NK-92 (cell line): ENCODE measurements around the gene GLMN.

ENCODE experiments used
- DNase-seq: peaks from one replicate; lab custom pipeline; 2025; ENCODE audit not compliant: unreplicated experiment; lab: John Stamatoyannopoulos, UW

Gene GLMN

GRCh38 chr1:92298573-92299476 is at the start of gene GLMN, which contains the start of gene RPAP2:
Gene GLMN, minus strand, starts transcription at chr1:92298987. Its CDS starts 988 bp downstream, at chr1:92297999.
Gene RPAP2, plus strand, starts transcription at chr1:92299059. Its CDS starts 15 bp downstream, at chr1:92299074.
- no peak for DNase-seq

- DNase-seq: no peak
Observed at GRCh38 chr1:92346866-92347640, 48.3 kb upstream of the GLMN start.

- no peak for DNase-seq
Observed at GRCh38 chr1:92343061-92343460, 44.3 kb upstream of the GLMN start.

GRCh38 chr1:92342401-92342800 is 43.6 kb upstream of the GLMN start:
- DNase-seq: no peak

- no peak for DNase-seq
Observed at GRCh38 chr1:92340154-92340553, 41.4 kb upstream of the GLMN start.

GRCh38 chr1:92333668-92334067 is 34.9 kb upstream of the GLMN start:
- DNase-seq: no peak

GRCh38 chr1:92329347-92330129 is 30.8 kb upstream of the GLMN start:
- DNase-seq: no peak

GRCh38 chr1:92327794-92328193 is 29.0 kb upstream of the GLMN start:
- DNase-seq: no peak

- no peak for DNase-seq
Observed at GRCh38 chr1:92326681-92327080, 27.9 kb upstream of the GLMN start.

GRCh38 chr1:92324784-92325183 is 26.0 kb upstream of the GLMN start:
- DNase-seq: no peak

GRCh38 chr1:92323473-92324453 is 25.0 kb upstream of the GLMN start:
- no peak for DNase-seq

- DNase-seq: no peak
Observed at GRCh38 chr1:92317836-92318493, 19.2 kb upstream of the GLMN start.

- no peak for DNase-seq
Observed at GRCh38 chr1:92315766-92316599, 17.2 kb upstream of the GLMN start.

GRCh38 chr1:92314024-92314423 is 15.2 kb upstream of the GLMN start:
- DNase-seq: no peak

GRCh38 chr1:92310185-92310597 is 11.4 kb upstream of the GLMN start:
- DNase-seq: no peak

GRCh38 chr1:92307980-92308379 is 9.2 kb upstream of the GLMN start:
- no peak for DNase-seq

- DNase-seq: no peak
Observed at GRCh38 chr1:92306020-92306419, 7.2 kb upstream of the GLMN start.

- DNase-seq: no peak
Observed at GRCh38 chr1:92301021-92301420, 2.2 kb upstream of the GLMN start.
